Psoas muscle (tissue), 8 donors: ENCODE data around the gene ZNRF1. TPM values are rescaled to one million over a fixed set of nuclear protein-coding genes. Genes with fewer than 3 reads are reported as not detected.

Experiments used
- ATAC-seq, 4 donors: fragments of 200-7000 bp; cut with Tn5 transposase; one replicate each; pipeline ENCODE4 v1.9.1; 2020; ENCODE audit warnings: moderate library complexity in 3 of 4, mild to moderate bottlenecking in 2 of 4
- DNase-seq, 2 donors: peaks; one replicate each; pipeline ENCODE4 v3.0.0-alpha.2; 2020
- H3K27ac ChIP-seq: fragments of 200-600 bp; one replicate; pipeline ENCODE4 v1.8.0; 2022
- H3K27me3 ChIP-seq, 3 donors: fragments of 200-600 bp in 1 of 3; one replicate each; pipeline versions ENCODE4 v1.6.1 to v1.8.0; 2013 to 2022; ENCODE audit warnings: low read length in 2 of 3, mild to moderate bottlenecking in 2 of 3, moderate library complexity in 1 of 3; ENCODE audit not compliant: insufficient read depth in 3 of 3
- H3K36me3 ChIP-seq, 2 donors: fragments of 200-600 bp in 1 of 2; one replicate each; pipeline versions ENCODE4 v1.6.1 to v1.8.0; 2013 to 2022; ENCODE audit warnings: low read depth in 1 of 2, mild to moderate bottlenecking in 1 of 2, moderate library complexity in 1 of 2; ENCODE audit not compliant: insufficient read depth in 1 of 2
- H3K4me1 ChIP-seq: fragments of 200-600 bp; one replicate; pipeline ENCODE4 v1.8.0; 2022
- H3K4me3 ChIP-seq: fragments of 200-600 bp; one replicate; pipeline ENCODE4 v1.8.0; 2022; ENCODE audit warnings: mild to moderate bottlenecking
- H3K9me3 ChIP-seq: fragments of 200-600 bp; one replicate; pipeline ENCODE4 v1.8.0; 2022
- CTCF ChIP-seq: fragments of 200-600 bp; IDR thresholded peaks from one replicate; pipeline ENCODE4 v1.8.0; 2022; ENCODE audit warnings: antibody characterized with exemption
- WGBS, 3 donors: extraction: QIAGEN DNeasy Blood & Tissue Kit; methylation state at CpG; one replicate each; pipeline versions ENCODE4 v1.1.6 to v1.1.7; 2013; 5-methylcytosine and 5-hydroxymethylcytosine counted together
- intact Hi-C, 2 donors: fragments of 100-400 bp; cut with DNase I; formaldehyde crosslinking; loops; one replicate each; pipeline versions ENCODE4 v1.11.0 to v1.14.2; 2022
- polyA plus RNA-seq, 3 donors: library from polyadenylated mRNA; stranded (reverse); fragments of 200-250 nt; gene quantifications; one replicate each; pipeline ENCODE4 v1.2.3, GENCODE V29; 2013
- total RNA-seq, 4 donors: library from RNA; stranded (reverse); fragmentation: NEBNext Ultra II Directional in 2 of 4; extraction: Animal tissue kit (Norgen Biotek cat#: 25700) in 2 of 4; gene quantifications; one replicate each; pipeline versions ENCODE4 v1.2.1 to v1.2.4, GENCODE V29; 2021 to 2023
- donor health status: healthy with polysubstance abuse.
- donor health status: DM: no; HTN: no; CAD: no; lungs with moderate emphysema.
- donor health status: Bipolar disorder and iron deficiency.
- donor health status: healthy.
- donor health status: DM: yes; HTN: yes; CAD: no.
- donor health status: DM: no; HTN: no; CAD: no.
- donor health status: DM: no; HTN: no; CAD: no.
- donor health status: DM: yes; HTN: yes; CAD: no.

Gene ZNRF1
- total and polyA plus RNA-seq, 7 donors = 6.7 to 57.0 (median 27.4) TPM

- Histone ChIP-seq H3K4me3 (no peak overlapping the region), H3K4me1 (peaks cover 45% of the 10 kb centered on the region), H3K27ac (no peak overlapping the region), H3K27me3 (no peaks in the 10 kb centered on the region), H3K9me3 (no peaks in the 10 kb centered on the region), H3K36me3 (peaks cover 0 to 3% of the 10 kb centered on the region in 2 donors)
- intact Hi-C loops = loop anchor here in 1 of 2 donors (5.0 kb wide), 1 partner anchor 38 kb away; no protein-coding TSS in a partner anchor
- 83 to 88% (median 88%) methylated on average over 5 of the region's 5 CpGs for WGBS, 3 donors
- no peak for DNase-seq
- ATAC-seq = no peak
- TF ChIP-seq CTCF = no peak
Measured at GRCh38 chr16:75003931-75004330, 5.1 kb downstream of the ZNRF1 start.

DNA sequence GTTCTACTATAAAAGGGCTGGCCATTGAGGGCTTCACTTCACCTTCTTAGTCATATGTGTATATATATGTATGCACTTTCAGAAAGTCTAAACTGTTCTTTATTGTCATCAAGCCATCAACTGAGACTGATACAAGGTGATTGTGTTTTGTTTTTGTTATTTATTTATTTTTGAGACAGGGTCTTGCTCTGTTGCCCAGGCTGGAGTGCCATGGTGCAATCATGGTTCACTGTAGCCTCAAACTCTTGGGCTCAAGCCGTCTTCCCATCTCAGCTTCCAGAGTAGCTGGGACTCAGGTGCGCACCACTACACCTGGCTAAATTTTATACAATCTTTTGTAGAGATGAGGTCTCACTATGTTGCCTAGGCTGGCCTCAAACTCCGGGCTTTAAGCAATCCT, 5.6 kb downstream of the ZNRF1 start:
- Histone ChIP-seq H3K36me3 (peaks cover 0 to 3% of the 10 kb centered on the region in 2 donors), H3K27me3 (no peaks in the 10 kb centered on the region), H3K27ac (no peak overlapping the region), H3K9me3 (no peaks in the 10 kb centered on the region), H3K4me3 (no peak overlapping the region), H3K4me1 (peaks cover 49% of the 10 kb centered on the region)
- intact Hi-C loops = loop anchor here in 1 of 2 donors (5.0 kb wide), 1 partner anchor 38 kb away; no protein-coding TSS in a partner anchor
- ATAC-seq = no peak
- no peak for TF ChIP-seq CTCF
- 96 to 98% (median 97%) methylated on average over 3 of the region's 3 CpGs for WGBS, 3 donors
- no peak for DNase-seq

- 79 to 86% (median 85%) methylated on average over 4 of the region's 4 CpGs for WGBS, 3 donors
- TF ChIP-seq CTCF = no peak
- peaks cover 0 to 3% of the 10 kb centered on the region in 2 donors for H3K36me3 ChIP-seq
- H3K27me3 ChIP-seq = no peaks in the 10 kb centered on the region
- H3K9me3 ChIP-seq = no peaks in the 10 kb centered on the region
- DNase-seq (no peak), ATAC-seq (no peak)
- H3K4me3 ChIP-seq = no peak overlapping the region
- H3K27ac ChIP-seq = no peak overlapping the region
- peaks cover 44% of the 10 kb centered on the region for H3K4me1 ChIP-seq
- intact Hi-C loops = no loop called here
Measured at GRCh38 chr16:75005697-75006096, 6.9 kb downstream of the ZNRF1 start.

GRCh38 chr16:75007443-75007842, 8.6 kb downstream of the ZNRF1 start:
- H3K4me3 ChIP-seq = no peak overlapping the region

More at GRCh38 chr16:75007443-75007842, 8.6 kb downstream of the ZNRF1 start:
- no peak for ATAC-seq
- 83 to 92% (median 86%) methylated on average over 1 of the region's 1 CpG for WGBS, 3 donors
- Histone ChIP-seq H3K4me1 (peaks cover 40% of the 10 kb centered on the region), H3K27ac (no peak overlapping the region), H3K9me3 (no peaks in the 10 kb centered on the region), H3K27me3 (no peaks in the 10 kb centered on the region), H3K36me3 (peaks cover 0 to 3% of the 10 kb centered on the region in 2 donors)
- DNase-seq = no peak
- TF ChIP-seq CTCF = no peak
- intact Hi-C loops = no loop called here
